Spleen (tissue), 11 donors: ENCODE measurements around the gene TRIM29. TPM values are rescaled to one million over a fixed set of nuclear protein-coding genes. Genes with fewer than 3 reads are reported as not detected.

ENCODE experiments used
- DNase-seq: peaks from one replicate; pipeline ENCODE4 v3.0.0-alpha.2; 2020
- H3K27ac ChIP-seq, 8 donors: fragments of 200-600 bp; sonication (generic) in 7 of 8; 1 replicate in 4 of 8; 2 replicates in 4 of 8; pipeline versions ENCODE4 v1.5.0 to v1.8.0; 2016 to 2021; ENCODE audit warnings: inconsistent platforms in 4 of 8, mild to moderate bottlenecking in 4 of 8, moderate library complexity in 1 of 8
- H3K27me3 ChIP-seq, 7 donors: fragments of 200-600 bp; sonication (generic) in 6 of 7; replicated peaks in 1 of 7; 1 replicate in 4 of 7; 2 replicates in 3 of 7; pipeline versions ENCODE4 v1.5.0 to v1.8.0; 2016 to 2021; ENCODE audit warnings: inconsistent platforms in 3 of 7, mild to moderate bottlenecking in 1 of 7
- H3K36me3 ChIP-seq, 6 donors: fragments of 200-600 bp; sonication (generic) in 5 of 6; 1 replicate in 4 of 6; 2 replicates in 2 of 6; pipeline versions ENCODE4 v1.5.0 to v1.8.0; 2016 to 2021; ENCODE audit warnings: inconsistent platforms in 2 of 6
- H3K4me1 ChIP-seq, 6 donors: fragments of 200-600 bp; sonication (generic) in 5 of 6; 1 replicate in 3 of 6; 2 replicates in 3 of 6; pipeline versions ENCODE4 v1.5.0 to v1.8.0; 2016 to 2021; ENCODE audit warnings: inconsistent platforms in 3 of 6
- H3K4me3 ChIP-seq, 8 donors: fragments of 200-600 bp; sonication (generic) in 7 of 8; 1 replicate in 4 of 8; 2 replicates in 4 of 8; pipeline versions ENCODE4 v1.5.0 to v1.8.0; 2016 to 2021; ENCODE audit warnings: inconsistent platforms in 4 of 8, mild to moderate bottlenecking in 4 of 8, moderate library complexity in 2 of 8
- H3K9me3 ChIP-seq, 8 donors: fragments of 200-600 bp; sonication (generic) in 7 of 8; 1 replicate in 4 of 8; 2 replicates in 4 of 8; pipeline versions ENCODE4 v1.5.0 to v1.8.0; 2016 to 2021; ENCODE audit warnings: inconsistent platforms in 4 of 8
- CTCF ChIP-seq, 11 experiments: fragments of 200-600 bp in 7 of 11; fragments of 450-650 bp in 4 of 11; sonication (generic) in 4 of 11; IDR thresholded peaks in 8 of 11; conservative IDR thresholded peaks in 3 of 11; 1 replicate in 7 of 11; 2 replicates in 4 of 11; pipeline versions ENCODE4 v1.4.0 to v1.8.0; 2016 to 2021; ENCODE audit warnings: antibody characterized with exemption in 11 of 11, inconsistent platforms in 4 of 11, mild to moderate bottlenecking in 1 of 11
- POLR2A ChIP-seq, 3 donors: fragments of 450-650 bp; IDR thresholded peaks; one replicate each; pipeline ENCODE4 v1.5.1; 2017; ENCODE audit warnings: antibody characterized with exemption in 3 of 3, mild to moderate bottlenecking in 1 of 3
- POLR2AphosphoS5 ChIP-seq, 3 donors: sonication (generic); formaldehyde crosslinking; IDR thresholded peaks; one replicate each; pipeline ENCODE4 v1.5.1; 2017; ENCODE audit warnings: antibody characterized with exemption in 3 of 3
- WGBS, 5 donors: extraction: QIAGEN DNeasy Blood & Tissue Kit in 3 of 5; methylation state at CpG; one replicate each; pipeline versions ENCODE4 v1.1.5 to v1.1.7; 2013 to 2018; 5-methylcytosine and 5-hydroxymethylcytosine counted together
- intact Hi-C: fragments of 100-400 bp; cut with DNase I; formaldehyde crosslinking; loops from one replicate; pipeline ENCODE4 v1.15.0; 2023; ENCODE audit warnings: low total_unique reads
- polyA plus RNA-seq, 3 donors: library from polyadenylated mRNA; stranded (reverse); fragments of 200-250 nt; gene quantifications; one replicate each; pipeline ENCODE4 v1.2.1, GENCODE V29; 2013
- total RNA-seq, 7 donors: library from RNA; depleted of rRNA in 3 of 7; stranded (reverse); fragments of >200 nt in 3 of 7; fragmentation: NEBNext Ultra II Directional in 4 of 7; extraction: Animal tissue kit (Norgen Biotek cat#: 25700) in 4 of 7; gene quantifications; one replicate each; pipeline versions ENCODE4 v1.1.0 to v1.2.1, GENCODE V29; 2016 to 2021
- donor health status: healthy with polysubstance abuse.
- donor health status: DM: no; HTN: no; CAD: no; lungs with moderate emphysema.
- donor health status: DM: no; HTN: no; CAD: no.
- donor health status: Bipolar disorder and iron deficiency.
- donor health status: healthy.
- donor health status: DM: no; HTN: no; CAD: no.
- donor health status: DM: yes; HTN: yes; CAD: no.

TRIM29 gene
- total and polyA plus RNA-seq, 10 donors: 0.03 to 2.0 (median 0.72) TPM; not detected in 4

- no peak for TF ChIP-seq CTCF (IDR thresholded peaks at IDR 0.05 in 8 of 11, conservative IDR thresholded peaks at IDR 0.05 in 3 of 11)
- no peak for TF ChIP-seq POLR2A (IDR thresholded peaks at IDR 0.05)
- TF ChIP-seq POLR2AphosphoS5 (IDR thresholded peaks at IDR 0.05): no peak
- intact Hi-C loops: no loop called here
- 74 to 88% (median 78%) methylated on average over 7 of the region's 7 CpGs for WGBS, 5 donors
- Histone ChIP-seq H3K9me3 (no peaks in the 10 kb centered on the region), H3K4me3 (no peak overlapping the region), H3K4me1 (no peaks in the 10 kb centered on the region), H3K27ac (no peak overlapping the region), H3K36me3 (no peaks in the 10 kb centered on the region), H3K27me3 (peaks cover 0 to 66% (median 0%) of the 10 kb centered on the region in 7 donors)
- no peak for DNase-seq
Observed at GRCh38 chr11:120062561-120062930, 75.4 kb downstream of the TRIM29 start.

- Histone ChIP-seq H3K27me3 (peaks cover 0 to 62% (median 0%) of the 10 kb centered on the region in 7 donors), H3K9me3 (no peaks in the 10 kb centered on the region), H3K27ac (no peak overlapping the region), H3K36me3 (no peaks in the 10 kb centered on the region), H3K4me1 (no peaks in the 10 kb centered on the region), H3K4me3 (no peak overlapping the region)
- no peak for TF ChIP-seq POLR2A (IDR thresholded peaks at IDR 0.05)
- TF ChIP-seq CTCF (IDR thresholded peaks at IDR 0.05 in 8 of 11, conservative IDR thresholded peaks at IDR 0.05 in 3 of 11): no peak
- no peak for TF ChIP-seq POLR2AphosphoS5 (IDR thresholded peaks at IDR 0.05)
- no peak for DNase-seq
- intact Hi-C loops: no loop called here
- 56 to 68% (median 65%) methylated on average over 26 to 28 of the region's 28 CpGs for WGBS, 5 donors
Observed at GRCh38 chr11:120061761-120062560, 76.0 kb downstream of the TRIM29 start.

Other genes starting within 250 kb of the TRIM29 start
- 100 to 1,000 TPM in 1 of 7 donors, 10 to 100 TPM in 6; 28.3 to 148 (median 82.6) TPM for gene OAF, start 72.9 kb upstream of the TRIM29 start, total RNA-seq
- gene OAF, start 72.9 kb upstream of the TRIM29 start, polyA plus RNA-seq: 10 to 100 TPM; 10.6 to 44.1 (median 20.5) TPM
- under 1 TPM in 3 of 7 donors, not detected in 4; 0.22 to 0.27 (median 0.26) TPM for gene POU2F3, start 102.0 kb upstream of the TRIM29 start, total RNA-seq
- under 1 TPM; 0.04 to 0.16 (median 0.05) TPM for gene POU2F3, start 102.0 kb upstream of the TRIM29 start, polyA plus RNA-seq
- gene TLCD5, start 187.2 kb upstream of the TRIM29 start, total RNA-seq: 1 to 10 TPM; 3.1 to 6.6 (median 4.7) TPM
- gene TLCD5, start 187.2 kb upstream of the TRIM29 start, polyA plus RNA-seq: 1 to 10 TPM in 2 of 3 donors, under 1 TPM in 1; 0.93 to 1.6 (median 1.4) TPM
- 100 to 1,000 TPM in 3 of 7 donors, 10 to 100 TPM in 4; 80.0 to 122 (median 96.0) TPM for gene ARHGEF12, start 198.3 kb upstream of the TRIM29 start, total RNA-seq
- 10 to 100 TPM in 1 of 3 donors, 1 to 10 TPM in 2; 5.6 to 11.8 (median 5.7) TPM for gene ARHGEF12, start 198.3 kb upstream of the TRIM29 start, polyA plus RNA-seq